Gastrocnemius medialis (tissue), 4 donors: Measurements from ENCODE around the gene BHLHA15.

Experiments
- POLR2A ChIP-seq, 2 donors: fragments of 450-650 bp; IDR thresholded peaks; one replicate each; pipeline ENCODE4 v1.6.1; 2017; ENCODE audit warnings: antibody characterized with exemption in 2 of 2, mild to moderate bottlenecking in 2 of 2, moderate library complexity in 2 of 2
- TF ChIP-seq, protein P1 (sequence below), 5 experiments: fragments of 450-650 bp in 3 of 5; fragments of 200-600 bp in 2 of 5; sonication (generic) in 2 of 5; IDR thresholded peaks in 4 of 5; conservative IDR thresholded peaks in 1 of 5; 1 replicate in 4 of 5; 2 replicates in 1 of 5; pipeline ENCODE4 v1.5.1; 2016 to 2019; ENCODE audit warnings: antibody characterized with exemption in 5 of 5, mild to moderate bottlenecking in 3 of 5, moderate library complexity in 3 of 5

GRCh38 chr7:98205162-98205845 is 5.9 kb upstream of the BHLHA15 start:
- TF ChIP-seq, protein P1, sequence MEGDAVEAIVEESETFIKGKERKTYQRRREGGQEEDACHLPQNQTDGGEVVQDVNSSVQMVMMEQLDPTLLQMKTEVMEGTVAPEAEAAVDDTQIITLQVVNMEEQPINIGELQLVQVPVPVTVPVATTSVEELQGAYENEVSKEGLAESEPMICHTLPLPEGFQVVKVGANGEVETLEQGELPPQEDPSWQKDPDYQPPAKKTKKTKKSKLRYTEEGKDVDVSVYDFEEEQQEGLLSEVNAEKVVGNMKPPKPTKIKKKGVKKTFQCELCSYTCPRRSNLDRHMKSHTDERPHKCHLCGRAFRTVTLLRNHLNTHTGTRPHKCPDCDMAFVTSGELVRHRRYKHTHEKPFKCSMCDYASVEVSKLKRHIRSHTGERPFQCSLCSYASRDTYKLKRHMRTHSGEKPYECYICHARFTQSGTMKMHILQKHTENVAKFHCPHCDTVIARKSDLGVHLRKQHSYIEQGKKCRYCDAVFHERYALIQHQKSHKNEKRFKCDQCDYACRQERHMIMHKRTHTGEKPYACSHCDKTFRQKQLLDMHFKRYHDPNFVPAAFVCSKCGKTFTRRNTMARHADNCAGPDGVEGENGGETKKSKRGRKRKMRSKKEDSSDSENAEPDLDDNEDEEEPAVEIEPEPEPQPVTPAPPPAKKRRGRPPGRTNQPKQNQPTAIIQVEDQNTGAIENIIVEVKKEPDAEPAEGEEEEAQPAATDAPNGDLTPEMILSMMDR (IDR thresholded peaks at IDR 0.05 in 4 of 5, conservative IDR thresholded peaks at IDR 0.05 in 1 of 5): no peak
- no peak for TF ChIP-seq POLR2A (IDR thresholded peaks at IDR 0.05)
